HCT116 (cell line): Measurements from ENCODE around the gene TNFRSF14. TPM values are rescaled to one million over a fixed set of nuclear protein-coding genes. Genes with fewer than 3 reads are reported as not detected.

Experiments used
- ATAC-seq: fragments of 200-7000 bp; cut with Tn5 transposase; 2 replicates; pipeline ENCODE4 v1.9.1; 2020; ENCODE audit warnings: mild to moderate bottlenecking, moderate library complexity
- BruUV-seq: library from RNA; stranded (reverse); fragments of 400-500 nt; replicated peaks from 2 replicates; lab custom pipeline; 2021; lab: Mats Ljungman, UMichigan
- CTCF ChIA-PET: fragments of 300-600 bp; sonication (Branson Sonifier 250); formaldehyde crosslinking; loops from one replicate; lab custom pipeline; 2021; ENCODE audit warnings: antibody characterized with exemption; lab: Charles Lee
- POLR2A ChIA-PET: fragments of 300-600, 350-600 bp; sonication (Branson Sonifier 250); formaldehyde crosslinking; loops from one replicate; lab custom pipeline; 2021; ENCODE audit warnings: antibody characterized with exemption; lab: Charles Lee
- RAD21 ChIA-PET, 2 experiments: fragments of 300-600 bp; sonication (Branson Sonifier 250); formaldehyde crosslinking; loops; one replicate each; lab custom pipeline; 2023; ENCODE audit warnings: low total read pairs in 2 of 2; ENCODE audit not compliant: uncharacterized antibody in 2 of 2, unreplicated experiment in 2 of 2, low non-redundant PET in 1 of 2; lab: Charles Lee
- DNase-seq: peaks from one replicate; pipeline ENCODE4 v3.0.0-alpha.2; 2010; ENCODE audit warnings: low read depth, low spot score
- H2AFZ ChIP-seq: fragments of 200-600 bp; shearing (Covaris generic), sonication (generic); 2 replicates; pipeline ENCODE4 v1.6.1; 2017; ENCODE audit warnings: low read depth, mixed run types, mixed read lengths, antibody characterized with exemption, low read length; ENCODE audit not compliant: poor library complexity, severe bottlenecking
- H3K27ac ChIP-seq: 2 replicates; pipeline ENCODE4 v1.5.1; 2012; ENCODE audit warnings: low read depth, low read length
- H3K27me3 ChIP-seq: fragments of 200-600 bp; sonication (generic); 2 replicates; pipeline ENCODE4 v1.6.1; 2016; ENCODE audit warnings: mixed run types, low read length, mixed read lengths; ENCODE audit not compliant: insufficient read depth
- H3K36me3 ChIP-seq, 2 experiments: fragments of 200-500 bp in 1 of 2; fragments of 200-600 bp in 1 of 2; sonication (Bioruptor generic) in 1 of 2; sonication (generic) in 1 of 2; 2 replicates each; pipeline versions ENCODE4 v1.5.1 to v1.6.1; 2014 to 2016; ENCODE audit warnings: low read length in 2 of 2, inconsistent platforms in 1 of 2, mixed read lengths in 1 of 2, mixed run types in 1 of 2; ENCODE audit not compliant: insufficient read depth in 2 of 2, control insufficient read depth in 1 of 2
- H3K4me1 ChIP-seq, 2 experiments: fragments of 200-600 bp in 1 of 2; sonication (generic) in 1 of 2; 2 replicates each; pipeline versions ENCODE4 v1.5.1 to v1.6.1; 2012 to 2017; ENCODE audit warnings: low read length in 2 of 2, inconsistent platforms in 1 of 2, mild to moderate bottlenecking in 1 of 2, mixed read lengths in 1 of 2, mixed run types in 1 of 2, moderate library complexity in 1 of 2; ENCODE audit not compliant: insufficient read depth in 2 of 2, control insufficient read depth in 1 of 2
- H3K4me2 ChIP-seq: fragments of 200-600 bp; sonication (generic); 2 replicates; pipeline ENCODE4 v1.6.1; 2017; ENCODE audit warnings: mixed run types, low read length, mixed read lengths
- H3K4me3 ChIP-seq, 2 experiments: fragments of 200-600 bp in 1 of 2; sonication (generic) in 1 of 2; replicated peaks in 1 of 2; 2 replicates each; pipeline ENCODE4 v1.5.1; 2011 to 2016; ENCODE audit warnings: low read length in 2 of 2, control low read depth in 1 of 2, low read depth in 1 of 2, mild to moderate bottlenecking in 1 of 2, mixed read lengths in 1 of 2, mixed run types in 1 of 2
- H3K79me2 ChIP-seq: fragments of 200-600 bp; sonication (generic); 2 replicates; pipeline ENCODE4 v1.6.1; 2017; ENCODE audit warnings: mild to moderate bottlenecking, mixed run types, low read length, moderate library complexity, mixed read lengths; ENCODE audit not compliant: insufficient read depth
- H3K9ac ChIP-seq: fragments of 200-600 bp; sonication (generic); 2 replicates; pipeline ENCODE4 v1.6.1; 2016; ENCODE audit warnings: low read length, mixed read lengths
- H3K9me2 ChIP-seq: fragments of 200-600 bp; sonication (generic), shearing (Covaris generic); 2 replicates; pipeline ENCODE4 v1.6.1; 2017; ENCODE audit warnings: mixed run types, mild to moderate bottlenecking, moderate library complexity; ENCODE audit not compliant: insufficient read depth
- H3K9me3 ChIP-seq, 2 experiments: fragments of 200-500 bp in 1 of 2; fragments of 200-600 bp in 1 of 2; sonication (Bioruptor generic) in 1 of 2; sonication (generic) in 1 of 2; 2 replicates each; pipeline ENCODE4 v1.6.1; 2014 to 2017; ENCODE audit warnings: low read length in 2 of 2, mixed read lengths in 2 of 2, inconsistent platforms in 1 of 2, low read depth in 1 of 2, mild to moderate bottlenecking in 1 of 2, mixed run types in 1 of 2, moderate library complexity in 1 of 2; ENCODE audit not compliant: control insufficient read depth in 1 of 2, insufficient read depth in 1 of 2
- H4K20me1 ChIP-seq: fragments of 200-600 bp; sonication (generic), shearing (Covaris generic); 2 replicates; pipeline ENCODE4 v1.6.1; 2017; ENCODE audit warnings: mixed run types, mild to moderate bottlenecking, moderate library complexity; ENCODE audit not compliant: insufficient read depth
- ATF3 ChIP-seq: IDR thresholded peaks from 2 replicates; pipeline ENCODE4 v1.6.1; 2012
- CEBPB ChIP-seq: IDR thresholded peaks from 2 replicates; pipeline ENCODE4 v1.6.1; 2012; ENCODE audit warnings: low read depth
- EGR1 ChIP-seq: IDR thresholded peaks from 2 replicates; pipeline ENCODE4 v1.6.1; 2012; ENCODE audit warnings: low read depth
- ELF1 ChIP-seq: IDR thresholded peaks from 2 replicates; pipeline ENCODE4 v1.6.1; 2012; ENCODE audit warnings: low read depth, borderline replicate concordance
- RAD21 ChIP-seq: IDR thresholded peaks from 2 replicates; pipeline ENCODE4 v1.6.1; 2012; ENCODE audit warnings: low read depth, mild to moderate bottlenecking
- SP1 ChIP-seq: IDR thresholded peaks from 2 replicates; pipeline ENCODE4 v1.6.1; 2012; ENCODE audit warnings: low read depth
- intact Hi-C: fragments of 100-400 bp; cut with micrococcal nuclease; formaldehyde crosslinking; loops from 2 replicates; pipeline ENCODE4 v1.10.0; 2022
- total RNA-seq: library from RNA; stranded (reverse); gene quantifications from one replicate; pipeline ENCODE4 v1.2.1, GENCODE V29; 2021; ENCODE audit not compliant: unreplicated experiment
- TF ChIP-seq, protein P1 (sequence below): IDR thresholded peaks from 2 replicates; pipeline ENCODE4 v1.6.1; 2011; ENCODE audit warnings: mild to moderate bottlenecking, low read length, moderate library complexity; ENCODE audit not compliant: insufficient replicate concordance; ENCODE audit errors: extremely low read depth

TNFRSF14 gene
- total RNA-seq, 1 experiment from 2014 or later = 0.66 TPM

DNA sequence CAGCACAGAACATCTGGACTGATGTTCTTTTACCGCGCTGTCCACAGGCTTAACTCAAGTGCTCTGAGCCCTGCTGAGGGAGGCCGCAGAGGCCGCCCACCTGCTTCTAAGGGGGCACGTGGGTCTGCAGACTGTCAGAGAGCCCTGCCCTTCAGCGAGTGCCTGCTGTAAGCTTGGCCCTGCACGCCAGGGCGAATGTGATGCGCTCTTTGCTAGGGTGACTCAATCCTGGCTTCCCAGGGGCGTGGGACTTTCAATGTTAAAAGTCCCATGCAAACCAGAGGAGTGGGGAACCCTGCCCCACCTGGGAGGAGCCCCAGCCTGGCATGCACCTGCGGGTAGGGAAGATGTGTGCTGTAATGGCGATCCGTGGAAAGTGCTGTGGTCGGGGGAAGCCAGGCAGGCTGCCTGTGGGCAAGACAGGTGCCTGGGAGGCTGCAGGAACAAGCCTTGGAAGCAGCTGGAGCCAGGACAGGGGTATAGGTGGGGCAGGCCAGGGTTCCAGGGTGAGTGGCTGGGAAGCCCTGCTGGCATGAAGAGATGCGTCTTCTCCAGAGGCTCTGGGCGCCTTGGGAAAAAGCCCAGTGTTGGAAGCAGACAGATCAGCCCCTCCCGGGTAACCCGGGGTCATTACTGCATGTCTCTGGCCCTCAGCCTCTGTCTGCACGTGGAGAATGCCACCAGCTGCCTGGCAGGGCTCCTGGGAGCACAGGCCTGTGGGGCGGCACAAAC is 29.2 kb upstream of the TNFRSF14 start:
- no TSS peak for BruUV-seq
- intact Hi-C loops = loop anchor here (5.0 kb wide), 1 partner anchor 115 kb away; the partner anchor contains the start of gene PEX10
- TF ChIP-seq, protein P1, sequence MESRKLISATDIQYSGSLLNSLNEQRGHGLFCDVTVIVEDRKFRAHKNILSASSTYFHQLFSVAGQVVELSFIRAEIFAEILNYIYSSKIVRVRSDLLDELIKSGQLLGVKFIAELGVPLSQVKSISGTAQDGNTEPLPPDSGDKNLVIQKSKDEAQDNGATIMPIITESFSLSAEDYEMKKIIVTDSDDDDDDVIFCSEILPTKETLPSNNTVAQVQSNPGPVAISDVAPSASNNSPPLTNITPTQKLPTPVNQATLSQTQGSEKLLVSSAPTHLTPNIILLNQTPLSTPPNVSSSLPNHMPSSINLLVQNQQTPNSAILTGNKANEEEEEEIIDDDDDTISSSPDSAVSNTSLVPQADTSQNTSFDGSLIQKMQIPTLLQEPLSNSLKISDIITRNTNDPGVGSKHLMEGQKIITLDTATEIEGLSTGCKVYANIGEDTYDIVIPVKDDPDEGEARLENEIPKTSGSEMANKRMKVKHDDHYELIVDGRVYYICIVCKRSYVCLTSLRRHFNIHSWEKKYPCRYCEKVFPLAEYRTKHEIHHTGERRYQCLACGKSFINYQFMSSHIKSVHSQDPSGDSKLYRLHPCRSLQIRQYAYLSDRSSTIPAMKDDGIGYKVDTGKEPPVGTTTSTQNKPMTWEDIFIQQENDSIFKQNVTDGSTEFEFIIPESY = no peak
- TF ChIP-seq CEBPB (no peak), SP1 (no peak), ELF1 (no peak), RAD21 (no peak), ATF3 (no peak), EGR1 (no peak)
- TF ChIP-seq, all 23 proteins: peak for 0
- Histone ChIP-seq H3K4me1 (peaks cover 15 to 20% of the 10 kb centered on the region in 2 experiments; a peak in 3 of 4 replicates), H3K9ac (peak overlapping the region; percentile 33; the same call in 1 of the 2 replicates), H2AFZ (no peak overlapping the region), H3K27ac (peak overlapping the region; percentile 9; the same call in 1 of the 2 replicates), H3K9me3 (no peaks in the 10 kb centered on the region), H3K27me3 (no peaks in the 10 kb centered on the region), H3K4me3 (peak overlapping the region; percentile 20 to 97), H3K4me2 (peak overlapping the region; percentile 78), H3K9me2 (no peaks in the 10 kb centered on the region), H3K36me3 (no peaks in the 10 kb centered on the region), H4K20me1 (peaks cover 8% of the 10 kb centered on the region; the same call in 1 of the 2 replicates), H3K79me2 (peaks cover 40% of the 10 kb centered on the region)
- ChIA-PET CTCF (interaction anchor here (1.1 to 1.5 kb wide), 2 partner anchors 19 to 22 kb away, joined by 3 to 6 read pairs; no protein-coding TSS in a partner anchor), POLR2A (interaction anchor here (1.0 to 1.5 kb wide), 2 partner anchors 8 to 19 kb away, joined by 4 to 13 read pairs; no protein-coding TSS in a partner anchor), RAD21 (interaction anchor here in 1 of 2 experiments (1.5 kb wide), 1 partner anchor 18 kb away, joined by 3 read pairs; no protein-coding TSS in a partner anchor)
- ATAC-seq = peak; percentile 8
- no peak for DNase-seq
